Endothelial cell of hepatic sinusoid (primary cell): ENCODE data around the gene HOXC10.

Experiments
- in situ Hi-C: cut with HindIII; loops from 2 replicates; pipeline ENCODE4 v1.10.0; 2017; ENCODE audit warnings: low sequenced_read_pairs

The HOXC10 gene

DNA sequence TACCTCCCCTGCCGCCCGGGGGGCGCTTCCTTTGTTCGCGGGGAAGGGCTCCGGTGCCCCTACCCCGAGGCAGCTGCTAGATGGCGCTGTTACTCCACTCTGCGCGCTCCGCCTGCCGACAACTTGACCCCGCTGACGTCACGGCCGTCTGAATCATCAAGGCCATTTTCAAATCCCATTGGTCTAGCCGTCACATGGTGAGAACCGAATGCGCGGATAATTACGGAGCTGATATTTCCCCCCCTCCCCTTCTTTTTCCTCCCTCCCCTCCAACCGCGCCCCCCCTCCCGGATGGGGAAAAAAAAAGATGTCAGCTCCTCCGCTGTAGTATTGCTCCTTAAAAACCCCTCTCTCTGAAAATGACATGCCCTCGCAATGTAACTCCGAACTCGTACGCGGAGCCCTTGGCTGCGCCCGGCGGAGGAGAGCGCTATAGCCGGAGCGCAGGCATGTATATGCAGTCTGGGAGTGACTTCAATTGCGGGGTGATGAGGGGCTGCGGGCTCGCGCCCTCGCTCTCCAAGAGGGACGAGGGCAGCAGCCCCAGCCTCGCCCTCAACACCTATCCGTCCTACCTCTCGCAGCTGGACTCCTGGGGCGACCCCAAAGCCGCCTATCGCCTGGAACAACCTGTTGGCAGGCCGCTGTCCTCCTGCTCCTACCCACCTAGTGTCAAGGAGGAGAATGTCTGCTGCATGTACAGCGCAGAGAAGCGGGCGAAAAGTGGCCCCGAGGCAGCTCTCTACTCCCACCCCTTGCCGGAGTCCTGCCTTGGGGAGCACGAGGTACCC is at the start of gene HOXC10:
TSS of gene HOXC10 (plus strand) at position 246 of the 791 bp plus-strand sequence. CDS start at position 360, 114 bp downstream.
- in situ Hi-C loops = loop anchor here (5.0 kb wide), 1 partner anchor 43 kb away; no protein-coding TSS in a partner anchor

- in situ Hi-C loops = no loop called here
Observed at GRCh38 chr12:53935383-53936341, 49.3 kb upstream of the HOXC10 start.

DNA sequence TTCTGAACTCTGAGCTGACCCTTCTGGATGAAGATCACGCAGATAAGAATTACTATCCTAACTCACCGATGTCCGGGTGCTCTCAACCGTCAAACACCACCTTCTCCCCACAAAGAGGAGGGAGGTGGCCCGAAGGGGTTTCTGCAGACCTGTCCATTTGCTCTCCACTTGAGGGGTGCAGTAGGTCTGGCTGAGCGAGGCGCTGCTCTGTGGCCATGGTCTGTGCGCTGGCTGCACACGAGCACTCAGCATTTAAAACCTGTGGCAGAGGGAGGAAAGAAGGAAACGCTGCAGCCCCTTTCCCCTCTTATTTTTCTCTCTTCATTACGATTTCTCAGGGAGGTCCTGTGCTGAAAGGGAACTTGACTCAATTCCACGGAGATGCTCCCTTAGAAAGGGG is 47.8 kb upstream of the HOXC10 start:
- in situ Hi-C loops = no loop called here

- in situ Hi-C loops = no loop called here
Observed at GRCh38 chr12:53937596-53938325, 47.2 kb upstream of the HOXC10 start.

- in situ Hi-C loops = no loop called here
Observed at GRCh38 chr12:53938326-53939140, 46.4 kb upstream of the HOXC10 start, which contains the start of gene HOXC13. HOXC13 (plus strand) TSS chr12:53938831; CDS start chr12:53938907, 76 bp downstream.

DNA sequence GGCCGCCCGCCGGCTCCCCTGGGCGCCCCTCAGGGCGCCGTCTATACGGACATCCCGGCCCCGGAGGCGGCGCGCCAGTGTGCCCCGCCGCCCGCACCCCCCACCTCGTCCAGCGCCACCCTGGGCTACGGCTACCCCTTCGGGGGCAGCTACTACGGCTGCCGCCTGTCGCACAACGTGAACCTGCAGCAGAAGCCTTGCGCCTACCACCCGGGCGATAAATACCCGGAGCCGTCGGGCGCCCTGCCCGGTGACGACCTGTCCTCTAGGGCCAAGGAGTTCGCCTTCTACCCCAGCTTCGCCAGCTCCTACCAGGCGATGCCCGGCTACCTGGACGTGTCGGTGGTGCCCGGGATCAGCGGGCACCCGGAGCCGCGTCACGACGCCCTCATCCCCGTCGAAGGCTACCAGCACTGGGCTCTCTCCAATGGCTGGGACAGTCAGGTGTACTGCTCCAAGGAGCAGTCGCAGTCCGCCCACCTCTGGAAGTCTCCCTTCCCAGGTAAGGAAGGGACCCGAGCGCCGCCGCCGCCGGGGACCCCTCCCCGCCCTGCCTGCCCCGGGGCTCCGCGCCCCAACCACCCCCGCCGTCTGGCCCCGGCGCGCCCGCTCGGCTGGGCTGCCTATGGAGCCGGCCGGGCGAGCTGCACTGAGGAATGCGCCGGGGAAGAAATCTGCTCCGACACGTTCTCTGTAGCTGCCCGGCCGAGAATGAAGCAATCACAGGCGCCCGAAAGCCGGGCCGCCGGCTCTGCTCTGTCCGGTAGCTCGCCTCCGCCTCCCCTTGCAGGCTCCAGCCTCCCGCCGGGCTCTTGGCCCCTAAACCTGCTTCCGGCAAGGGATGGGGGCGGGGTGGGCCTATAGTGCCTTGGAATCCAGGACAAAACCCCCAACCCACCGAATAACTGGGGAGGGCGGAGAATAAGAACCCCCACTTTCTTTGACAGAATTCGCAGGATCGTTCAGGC is 45.5 kb upstream of the HOXC10 start:
- in situ Hi-C loops = loop anchor here (5.0 kb wide), 1 partner anchor 43 kb away; no protein-coding TSS in a partner anchor

- in situ Hi-C loops = loop anchor here (5.0 kb wide), 1 partner anchor 42 kb away; no protein-coding TSS in a partner anchor
Observed at GRCh38 chr12:53940443-53941014, 44.4 kb upstream of the HOXC10 start.

GRCh38 chr12:53941187-53941586 is 43.8 kb upstream of the HOXC10 start:
- in situ Hi-C loops = loop anchor here (5.0 kb wide), 1 partner anchor 41 kb away; no protein-coding TSS in a partner anchor

DNA sequence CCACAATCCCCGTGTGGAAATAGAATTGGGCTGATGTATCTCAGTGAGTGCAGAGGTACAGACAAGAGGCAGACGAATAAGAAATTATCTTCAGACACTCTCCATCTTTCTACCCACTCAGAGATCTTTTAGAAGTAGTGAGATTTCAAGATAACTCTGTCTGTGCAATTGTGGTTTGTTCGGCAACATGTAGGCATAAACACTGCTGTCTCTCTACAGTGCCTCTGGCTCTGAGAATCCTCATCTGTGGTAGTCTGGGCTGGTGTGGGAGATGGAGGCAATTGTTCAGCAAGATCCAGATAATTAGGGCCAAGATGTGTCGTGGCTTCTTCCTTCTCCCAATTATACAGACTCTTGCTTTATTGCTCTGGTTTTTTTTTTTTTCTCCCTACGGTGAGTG is 43.2 kb upstream of the HOXC10 start:
- in situ Hi-C loops = loop anchor here (5.0 kb wide), 1 partner anchor 41 kb away; no protein-coding TSS in a partner anchor

DNA sequence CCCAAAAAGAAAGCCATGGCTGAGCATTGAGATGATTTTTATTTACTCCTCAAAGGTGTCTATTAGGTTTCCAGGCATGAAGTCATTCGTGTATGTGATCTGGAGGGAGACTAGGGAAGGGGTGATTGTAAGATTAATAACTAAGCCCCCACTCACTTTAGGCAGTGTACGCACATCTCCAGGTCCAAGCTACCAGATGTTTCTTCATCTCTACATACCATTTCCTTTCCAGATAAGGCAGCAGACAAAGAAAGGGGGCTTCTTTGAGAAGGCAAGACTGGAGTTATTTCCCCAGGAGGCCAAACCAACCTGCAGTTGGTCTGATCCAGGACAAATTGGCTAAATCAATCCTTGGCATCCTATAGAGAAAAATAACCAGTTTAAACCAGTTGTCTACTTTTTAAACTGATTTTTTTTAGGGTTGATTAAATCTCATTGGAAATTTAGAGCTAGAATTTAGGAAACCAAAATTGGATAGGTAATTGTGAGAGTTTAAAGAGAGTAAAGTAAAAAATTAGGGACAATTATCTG is 42.4 kb upstream of the HOXC10 start:
- in situ Hi-C loops = loop anchor here (5.0 kb wide), 1 partner anchor 40 kb away; no protein-coding TSS in a partner anchor

GRCh38 chr12:53944209-53944608 is 40.7 kb upstream of the HOXC10 start:
- in situ Hi-C loops = loop anchor here (5.0 kb wide), 1 partner anchor 38 kb away; no protein-coding TSS in a partner anchor

DNA sequence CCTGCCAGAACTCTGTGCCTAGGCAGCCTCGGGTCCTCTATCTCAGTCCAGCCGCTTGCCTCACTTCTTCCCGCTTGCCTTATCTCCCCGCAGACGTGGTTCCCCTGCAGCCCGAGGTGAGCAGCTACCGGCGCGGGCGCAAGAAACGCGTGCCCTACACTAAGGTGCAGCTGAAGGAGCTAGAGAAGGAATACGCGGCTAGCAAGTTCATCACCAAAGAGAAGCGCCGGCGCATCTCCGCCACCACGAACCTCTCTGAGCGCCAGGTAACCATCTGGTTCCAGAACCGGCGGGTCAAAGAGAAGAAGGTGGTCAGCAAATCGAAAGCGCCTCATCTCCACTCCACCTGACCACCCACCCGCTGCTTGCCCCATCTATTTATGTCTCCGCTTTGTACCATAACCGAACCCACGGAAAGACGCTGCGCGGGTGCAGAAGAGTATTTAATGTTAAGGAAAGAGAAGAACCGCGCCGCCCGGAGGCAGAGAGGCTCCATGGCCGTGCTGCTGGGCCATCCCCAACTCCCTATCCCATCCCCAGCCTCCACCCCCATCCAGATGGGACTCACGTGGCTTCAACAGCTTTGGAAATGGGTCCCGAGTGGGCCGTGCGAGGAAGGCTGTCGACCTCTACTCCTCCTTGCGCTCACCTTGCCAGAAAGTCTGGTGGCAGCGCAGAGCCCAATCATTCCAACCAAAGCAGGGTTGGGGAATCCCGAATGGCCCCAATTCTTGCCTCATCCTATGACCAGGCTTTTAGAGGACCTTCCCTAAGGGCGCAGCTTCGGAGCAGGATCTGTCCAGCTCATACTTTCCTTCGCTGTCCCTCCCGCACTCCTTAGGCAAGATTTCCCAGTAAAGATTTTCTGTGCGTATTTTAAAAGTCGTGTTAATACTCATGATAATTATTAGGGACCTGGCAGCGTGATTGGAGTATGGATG is 39.8 kb upstream of the HOXC10 start:
- in situ Hi-C loops = loop anchor here (5.0 kb wide), 1 partner anchor 37 kb away; no protein-coding TSS in a partner anchor

- in situ Hi-C loops = no loop called here
Observed at GRCh38 chr12:53947743-53948142, 37.2 kb upstream of the HOXC10 start.

GRCh38 chr12:53948650-53949593 is 36.0 kb upstream of the HOXC10 start:
- in situ Hi-C loops = no loop called here

- in situ Hi-C loops = no loop called here
Observed at GRCh38 chr12:53949631-53950436, 35.1 kb upstream of the HOXC10 start.
